WTC11 (cell line): Measurements from ENCODE around the gene UPF1. TPM values are rescaled to one million over a fixed set of nuclear protein-coding genes. Genes with fewer than 3 reads are reported as not detected.
A peak's percentile ranks its signal among the peaks of the same experiment; 100 is the strongest.

Experiments used
- ATF1 ChIP-seq: sonication (generic); formaldehyde crosslinking; IDR thresholded peaks from 2 replicates; pipeline ENCODE4 v1.8.1; 2023; ENCODE audit warnings: mild to moderate bottlenecking, moderate library complexity, missing genetic modification reagents
- E2F1 ChIP-seq: sonication (generic); formaldehyde crosslinking; IDR thresholded peaks from 2 replicates; pipeline ENCODE4 v1.8.0; 2022; ENCODE audit warnings: mild to moderate bottlenecking, missing genetic modification reagents
- ERG ChIP-seq: fragments of 250-450 bp; sonication (Bioruptor Pico); IDR thresholded peaks from 2 replicates; pipeline ENCODE4 v1.8.0; 2021; ENCODE audit warnings: mild to moderate bottlenecking
- ESRRA ChIP-seq: sonication (generic); formaldehyde crosslinking; IDR thresholded peaks from 2 replicates; pipeline ENCODE4 v1.8.1; 2022; ENCODE audit warnings: mild to moderate bottlenecking, missing genetic modification reagents, borderline replicate concordance
- FOXK1 ChIP-seq: sonication (generic); formaldehyde crosslinking; IDR thresholded peaks from 2 replicates; pipeline ENCODE4 v1.8.0; 2022; ENCODE audit warnings: mild to moderate bottlenecking, moderate library complexity, missing genetic modification reagents
- FOXP4 ChIP-seq: sonication (generic); formaldehyde crosslinking; IDR thresholded peaks from 2 replicates; pipeline ENCODE4 v1.8.0; 2022; ENCODE audit warnings: mild to moderate bottlenecking, missing genetic modification reagents
- GRHL2 ChIP-seq: fragments of 250-450 bp; sonication (Bioruptor Pico); IDR thresholded peaks from 2 replicates; pipeline ENCODE4 v1.8.0; 2022; ENCODE audit warnings: mild to moderate bottlenecking, moderate library complexity; ENCODE audit not compliant: insufficient replicate concordance, severe bottlenecking
- HMGA2 ChIP-seq: fragments of 250-450 bp; sonication (Bioruptor Pico); IDR thresholded peaks from 2 replicates; pipeline ENCODE4 v1.4.0; 2021; ENCODE audit warnings: mild to moderate bottlenecking, moderate library complexity
- IRF1 ChIP-seq: sonication (generic); formaldehyde crosslinking; IDR thresholded peaks from 2 replicates; pipeline ENCODE4 v1.8.0; 2023; ENCODE audit warnings: missing genetic modification reagents
- KAT7 ChIP-seq: sonication (generic); formaldehyde crosslinking; IDR thresholded peaks from 2 replicates; pipeline ENCODE4 v1.8.1; 2023; ENCODE audit warnings: missing genetic modification reagents, mild to moderate bottlenecking, borderline replicate concordance
- MYBL2 ChIP-seq: sonication (generic); formaldehyde crosslinking; IDR thresholded peaks from 2 replicates; pipeline ENCODE4 v1.8.1; 2023; ENCODE audit warnings: mild to moderate bottlenecking, moderate library complexity, missing genetic modification reagents
- NFYB ChIP-seq: sonication (generic); formaldehyde crosslinking; conservative IDR thresholded peaks from 2 replicates; pipeline ENCODE4 v1.8.0; 2022; ENCODE audit warnings: low read depth, missing genetic modification reagents
- PRDM15 ChIP-seq: sonication (generic); formaldehyde crosslinking; IDR thresholded peaks from 2 replicates; pipeline ENCODE4 v1.8.0; 2022; ENCODE audit warnings: missing genetic modification reagents
- SMAD4 ChIP-seq: sonication (generic); formaldehyde crosslinking; IDR thresholded peaks from 2 replicates; pipeline ENCODE4 v1.8.0; 2022; ENCODE audit warnings: mild to moderate bottlenecking, missing genetic modification reagents
- ZNF219 ChIP-seq: sonication (generic); formaldehyde crosslinking; IDR thresholded peaks from 2 replicates; pipeline ENCODE4 v1.8.0; 2023; ENCODE audit warnings: missing genetic modification reagents, mild to moderate bottlenecking, borderline replicate concordance
- ZNF232 ChIP-seq: sonication (generic); formaldehyde crosslinking; IDR thresholded peaks from 2 replicates; pipeline ENCODE4 v1.8.0; 2022; ENCODE audit warnings: mild to moderate bottlenecking, missing genetic modification reagents
- ZNF512 ChIP-seq: sonication (generic); formaldehyde crosslinking; IDR thresholded peaks from 2 replicates; pipeline ENCODE4 v1.8.1; 2022; ENCODE audit warnings: missing genetic modification reagents, borderline replicate concordance
- ZNF532 ChIP-seq: fragments of 250-450 bp; sonication (Bioruptor Pico); IDR thresholded peaks from 2 replicates; pipeline ENCODE4 v1.9.0; 2021; ENCODE audit warnings: mild to moderate bottlenecking, borderline replicate concordance
- total RNA-seq: library from RNA; stranded (reverse); gene quantifications from 3 replicates; pipeline ENCODE4 v1.2.3, GENCODE V29; 2021

The UPF1 gene
- total RNA-seq, 1 experiment from 2014 or later, result 82.5 TPM

- TF ChIP-seq ZNF532 (CRISPR knock-in tag), result no peak
- no peak for TF ChIP-seq ZNF232 (CRISPR knock-in tag)
- no peak for TF ChIP-seq ATF1 (CRISPR knock-in tag)
- TF ChIP-seq PRDM15 (CRISPR knock-in tag), result no peak
- TF ChIP-seq IRF1 (CRISPR knock-in tag), result no peak
- TF ChIP-seq GRHL2 (CRISPR knock-in tag), result no peak
- no peak for TF ChIP-seq SMAD4
- TF ChIP-seq ERG (CRISPR knock-in tag), result no peak
- TF ChIP-seq ESRRA (CRISPR knock-in tag), result 0 out of 2 replicates have a peak, but pooled peaks have one; percentile 3
- TF ChIP-seq NFYB, result 0 out of 2 replicates have a peak, but pooled peaks have one; percentile 9
- TF ChIP-seq HMGA2 (CRISPR knock-in tag), result no peak
- no peak for TF ChIP-seq ZNF219 (CRISPR knock-in tag)
- TF ChIP-seq E2F1 (CRISPR knock-in tag), result no peak
- peak; percentile 42; the same call in 1 of the 2 replicates for TF ChIP-seq FOXK1
- peak; percentile 86; the same call in 1 of the 2 replicates for TF ChIP-seq KAT7
- no peak for TF ChIP-seq MYBL2
- no peak for TF ChIP-seq ZNF512
- peak; percentile 82 for TF ChIP-seq FOXP4
These were observed at the start of gene UPF1 (continued) for GRCh38 chr19:18831524-18832305.
